Measurements from ENCODE around the gene CBLIF. TPM values are rescaled to one million over a fixed set of nuclear protein-coding genes. Genes with fewer than 3 reads are reported as not detected.

CBLIF gene
- total RNA-seq, 1 experiment from 2014 or later, result not detected

DNA sequence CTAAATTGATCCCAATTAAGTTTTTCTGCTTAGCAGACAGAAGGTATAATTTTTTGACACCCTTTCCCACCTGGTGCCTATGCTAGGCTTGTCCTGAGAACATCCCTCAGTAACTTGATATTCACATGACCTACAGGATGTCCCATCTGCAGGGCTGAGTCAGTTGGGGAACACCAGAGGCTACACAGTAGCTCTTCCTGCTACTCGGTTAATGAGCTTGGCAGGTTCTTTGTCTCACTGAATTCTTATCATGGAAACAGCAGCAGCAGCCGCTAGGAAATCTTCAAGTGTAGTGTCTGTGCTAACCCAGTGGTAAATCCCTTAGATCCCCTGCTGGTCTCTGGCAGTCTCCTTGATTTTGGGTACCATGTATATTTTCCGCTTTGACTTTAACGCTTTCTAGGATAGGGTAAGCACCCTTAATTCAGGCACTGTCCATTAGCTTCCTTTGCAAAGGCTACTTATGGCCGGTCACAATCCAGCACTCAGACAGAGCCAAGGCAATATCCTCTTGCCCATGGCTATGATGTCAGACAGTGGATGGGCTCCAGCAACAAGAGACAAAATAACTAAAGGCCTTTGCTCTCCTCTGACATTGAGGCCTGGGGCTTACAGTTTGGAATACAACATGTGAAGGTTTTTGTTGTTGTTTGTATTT lies 43.2 kb downstream of the CBLIF start:
- Histone ChIP-seq H4K20me1 (ENCODE audit: insufficient read depth, low read depth, low read length) (no peaks in the 10 kb centered on the region), H3K9me2 (replicated peaks; ENCODE audit: insufficient read depth, low read length) (no peaks in the 10 kb centered on the region)

DNA sequence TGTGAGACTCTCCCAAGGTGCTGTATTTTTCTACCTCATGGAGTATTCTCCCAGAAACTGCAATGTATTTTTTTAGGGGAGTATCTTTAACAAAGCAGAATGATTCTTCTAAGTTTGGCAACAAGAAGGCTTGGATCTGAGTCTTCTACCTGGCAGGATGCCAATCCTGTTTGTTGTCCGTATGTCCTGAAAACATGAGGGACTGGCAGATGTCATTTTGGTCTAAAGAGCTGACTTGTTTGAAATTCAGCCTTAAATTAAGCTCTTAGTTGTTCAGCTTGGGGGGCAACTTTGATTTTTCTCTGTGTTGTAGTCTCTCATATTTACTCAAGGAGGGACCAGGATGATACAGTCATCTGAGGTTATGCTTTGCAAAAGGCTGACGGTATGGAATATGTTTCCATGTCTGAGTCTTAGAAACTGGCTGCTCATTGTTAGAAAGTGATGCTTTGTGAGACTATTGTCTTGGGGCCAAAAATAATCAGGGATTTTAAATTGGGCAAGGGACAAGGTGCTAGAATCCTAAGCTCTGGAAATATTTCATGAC lies 44.1 kb downstream of the CBLIF start:
- H3K9ac ChIP-seq (ENCODE audit: low read length), result no peak overlapping the region
- H3K36me3 ChIP-seq (ENCODE audit: insufficient read depth, low read length), result peaks cover 10% of the 10 kb centered on the region
- no peak overlapping the region for H2AFZ ChIP-seq (ENCODE audit: low read length)
- no peak overlapping the region for H3K27ac ChIP-seq (ENCODE audit: low read length)
- no peaks in the 10 kb centered on the region for H3K9me3 ChIP-seq (ENCODE audit: low read length)
- no peak overlapping the region for H3K4me3 ChIP-seq (ENCODE audit: low read length)
- H3K27me3 ChIP-seq (ENCODE audit: low read length), result no peaks in the 10 kb centered on the region
- no peak overlapping the region for H3K4me2 ChIP-seq (ENCODE audit: low read depth, low read length, poor library complexity, severe bottlenecking)
- H3K79me2 ChIP-seq (ENCODE audit: low read length), result no peaks in the 10 kb centered on the region
- H3K4me1 ChIP-seq (ENCODE audit: low read length), result peaks cover 7% of the 10 kb centered on the region
- no peaks in the 10 kb centered on the region for H3K9me2 ChIP-seq (replicated peaks; ENCODE audit: insufficient read depth, low read length)
- H4K20me1 ChIP-seq (ENCODE audit: insufficient read depth, low read depth, low read length), result no peaks in the 10 kb centered on the region
- DNase-seq, result no peak

More for the DNA sequence above, 43.2 kb downstream of the CBLIF start:
- peaks cover 19% of the 10 kb centered on the region for H3K36me3 ChIP-seq (ENCODE audit: insufficient read depth, low read length)
- H3K9me3 ChIP-seq (ENCODE audit: low read length), result no peaks in the 10 kb centered on the region
- H3K27ac ChIP-seq (ENCODE audit: low read length), result no peak overlapping the region
- H2AFZ ChIP-seq (ENCODE audit: low read length), result no peak overlapping the region
- no peak overlapping the region for H3K4me2 ChIP-seq (ENCODE audit: low read depth, low read length, poor library complexity, severe bottlenecking)
- H3K27me3 ChIP-seq (ENCODE audit: low read length), result no peaks in the 10 kb centered on the region
- DNase-seq, result no peak
- H3K9ac ChIP-seq (ENCODE audit: low read length), result no peak overlapping the region
- no peak overlapping the region for H3K4me3 ChIP-seq (ENCODE audit: low read length)
- no peaks in the 10 kb centered on the region for H3K79me2 ChIP-seq (ENCODE audit: low read length)
- H3K4me1 ChIP-seq (ENCODE audit: low read length), result peaks cover 7% of the 10 kb centered on the region

DNA sequence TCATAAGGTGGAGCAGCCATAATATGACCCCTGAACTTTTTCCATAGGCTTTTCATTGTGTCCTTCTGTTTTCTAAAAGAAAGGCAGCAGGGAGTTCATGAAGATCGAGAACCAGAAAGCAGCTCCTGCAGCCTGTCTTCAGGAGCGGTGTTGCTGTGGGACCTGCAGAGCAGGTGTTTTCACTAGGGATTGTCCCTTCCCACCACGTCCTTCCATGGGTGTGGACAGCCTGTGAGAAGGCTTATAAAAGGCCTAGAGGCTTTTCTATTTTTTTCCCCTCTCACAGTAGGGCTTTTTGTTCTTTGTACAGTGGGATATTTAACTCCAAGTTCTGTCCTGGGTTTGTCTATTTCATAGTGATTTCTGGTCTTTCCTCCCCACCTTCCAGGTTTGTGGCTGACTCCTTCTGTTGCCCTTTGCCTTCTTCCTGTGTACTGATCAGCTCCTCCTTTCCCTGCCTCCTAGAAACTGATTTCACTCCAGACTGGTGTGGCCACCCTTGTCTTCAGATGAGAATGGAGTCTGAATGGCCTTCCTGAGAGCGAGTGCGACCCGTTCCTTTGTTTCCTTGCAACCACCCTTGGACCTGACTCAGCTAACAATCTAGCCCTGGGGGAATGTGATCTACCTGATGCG lies 44.8 kb downstream of the CBLIF start:
- no peaks in the 10 kb centered on the region for H3K9me2 ChIP-seq (replicated peaks; ENCODE audit: insufficient read depth, low read length)
- DNase-seq, result no peak
- H3K27ac ChIP-seq (ENCODE audit: low read length), result no peak overlapping the region
- H3K4me1 ChIP-seq (ENCODE audit: low read length), result peaks cover 7% of the 10 kb centered on the region
- no peaks in the 10 kb centered on the region for H3K9me3 ChIP-seq (ENCODE audit: low read length)
- no peak overlapping the region for H3K4me3 ChIP-seq (ENCODE audit: low read length)
- no peak overlapping the region for H3K4me2 ChIP-seq (ENCODE audit: low read depth, low read length, poor library complexity, severe bottlenecking)
- H4K20me1 ChIP-seq (ENCODE audit: insufficient read depth, low read depth, low read length), result no peaks in the 10 kb centered on the region
- peaks cover 4% of the 10 kb centered on the region; the same call in 1 of the 2 replicates for H3K36me3 ChIP-seq (ENCODE audit: insufficient read depth, low read length)
- no peak overlapping the region for H3K9ac ChIP-seq (ENCODE audit: low read length)
- H3K79me2 ChIP-seq (ENCODE audit: low read length), result no peaks in the 10 kb centered on the region
- no peak overlapping the region for H2AFZ ChIP-seq (ENCODE audit: low read length)
- no peaks in the 10 kb centered on the region for H3K27me3 ChIP-seq (ENCODE audit: low read length)

DNA sequence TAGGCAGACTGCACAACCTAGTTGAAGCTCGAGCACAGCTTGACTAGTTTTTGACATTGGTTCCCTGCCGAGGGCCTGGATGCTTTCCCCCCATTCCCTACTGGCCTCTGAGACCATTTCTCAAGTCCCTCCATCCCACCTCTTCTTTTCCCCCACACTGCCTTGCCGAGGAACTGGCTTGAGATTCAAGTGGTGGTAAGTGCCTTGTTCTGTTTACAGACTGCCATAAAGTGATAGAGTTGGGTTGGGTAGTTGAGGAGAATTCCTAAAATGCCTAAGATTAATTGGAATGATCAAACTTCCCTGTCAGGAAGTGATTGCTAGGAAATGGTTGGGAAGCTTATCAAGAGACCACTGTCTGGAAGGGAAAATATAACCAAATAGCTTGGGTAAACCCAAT lies 50.9 kb downstream of the CBLIF start:
- H3K9ac ChIP-seq (ENCODE audit: low read length), result no peak overlapping the region
- no peaks in the 10 kb centered on the region for H3K4me1 ChIP-seq (ENCODE audit: low read length)
- no peaks in the 10 kb centered on the region for H3K27me3 ChIP-seq (ENCODE audit: low read length)
- no peaks in the 10 kb centered on the region for H3K9me2 ChIP-seq (replicated peaks; ENCODE audit: insufficient read depth, low read length)
- H3K4me3 ChIP-seq (ENCODE audit: low read length), result no peak overlapping the region
- H3K36me3 ChIP-seq (ENCODE audit: insufficient read depth, low read length), result no peaks in the 10 kb centered on the region
- H3K79me2 ChIP-seq (ENCODE audit: low read length), result no peaks in the 10 kb centered on the region
- no peaks in the 10 kb centered on the region for H3K9me3 ChIP-seq (ENCODE audit: low read length)
- H4K20me1 ChIP-seq (ENCODE audit: insufficient read depth, low read depth, low read length), result no peaks in the 10 kb centered on the region
- H3K4me2 ChIP-seq (ENCODE audit: low read depth, low read length, poor library complexity, severe bottlenecking), result no peak overlapping the region
- H3K27ac ChIP-seq (ENCODE audit: low read length), result no peak overlapping the region
- H2AFZ ChIP-seq (ENCODE audit: low read length), result no peak overlapping the region
- no peak for DNase-seq

DNA sequence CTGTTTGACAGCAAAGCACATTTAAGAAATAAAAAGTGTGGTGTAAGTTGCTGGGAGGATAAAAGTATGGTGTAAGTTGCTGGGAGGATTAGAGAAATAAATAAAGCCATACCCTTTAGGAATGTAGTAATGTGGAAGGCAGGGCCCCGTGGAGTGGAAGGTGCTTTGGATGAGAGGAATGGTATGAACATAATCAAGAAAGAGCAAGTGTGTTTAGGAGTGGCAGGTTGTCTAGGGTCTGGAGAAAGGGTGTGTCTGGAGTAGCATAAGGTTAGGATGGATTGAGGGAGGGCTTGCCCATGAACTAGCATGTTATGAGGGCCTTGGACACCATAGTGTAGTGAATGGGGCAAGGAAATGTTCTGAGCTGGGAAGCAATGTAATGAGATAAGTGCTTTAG lies 52.8 kb downstream of the CBLIF start:
- H3K9me2 ChIP-seq (replicated peaks; ENCODE audit: insufficient read depth, low read length), result no peaks in the 10 kb centered on the region
- H3K4me1 ChIP-seq (ENCODE audit: low read length), result no peaks in the 10 kb centered on the region
- no peak for DNase-seq
- no peak overlapping the region for H3K9ac ChIP-seq (ENCODE audit: low read length)
- no peaks in the 10 kb centered on the region for H3K36me3 ChIP-seq (ENCODE audit: insufficient read depth, low read length)
- H3K9me3 ChIP-seq (ENCODE audit: low read length), result no peaks in the 10 kb centered on the region
- H3K27ac ChIP-seq (ENCODE audit: low read length), result no peak overlapping the region
- H3K27me3 ChIP-seq (ENCODE audit: low read length), result no peaks in the 10 kb centered on the region
- no peaks in the 10 kb centered on the region for H3K79me2 ChIP-seq (ENCODE audit: low read length)
- no peak overlapping the region for H3K4me2 ChIP-seq (ENCODE audit: low read depth, low read length, poor library complexity, severe bottlenecking)
- no peaks in the 10 kb centered on the region for H4K20me1 ChIP-seq (ENCODE audit: insufficient read depth, low read depth, low read length)
- H3K4me3 ChIP-seq (ENCODE audit: low read length), result no peak overlapping the region
- H2AFZ ChIP-seq (ENCODE audit: low read length), result no peak overlapping the region

DNA sequence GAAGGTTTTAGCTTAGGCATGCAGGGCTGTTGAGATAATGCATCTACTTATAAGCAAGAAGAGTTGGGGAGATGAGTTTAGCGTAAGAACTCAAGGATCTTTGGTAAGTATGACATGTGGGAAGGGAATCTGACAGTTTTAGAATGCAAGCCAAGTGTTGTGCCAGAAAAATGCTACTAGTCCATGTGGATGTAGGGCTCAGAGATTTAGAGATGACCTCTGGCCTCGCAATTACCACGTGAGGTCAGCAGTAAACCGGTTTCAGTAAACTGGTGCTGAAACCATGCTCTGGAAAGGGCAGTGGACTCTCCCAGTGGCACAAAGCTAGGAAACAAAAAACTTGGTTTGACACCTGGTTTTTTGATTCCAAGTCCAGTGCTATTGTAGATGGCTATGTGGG lies 53.7 kb downstream of the CBLIF start:
- no peaks in the 10 kb centered on the region for H3K79me2 ChIP-seq (ENCODE audit: low read length)
- H4K20me1 ChIP-seq (ENCODE audit: insufficient read depth, low read depth, low read length), result no peaks in the 10 kb centered on the region
- no peaks in the 10 kb centered on the region for H3K9me3 ChIP-seq (ENCODE audit: low read length)
- no peak overlapping the region for H2AFZ ChIP-seq (ENCODE audit: low read length)
- H3K4me3 ChIP-seq (ENCODE audit: low read length), result no peak overlapping the region
- no peak for DNase-seq
- no peak overlapping the region for H3K27ac ChIP-seq (ENCODE audit: low read length)
- H3K9ac ChIP-seq (ENCODE audit: low read length), result no peak overlapping the region
- H3K27me3 ChIP-seq (ENCODE audit: low read length), result no peaks in the 10 kb centered on the region
- no peak overlapping the region for H3K4me2 ChIP-seq (ENCODE audit: low read depth, low read length, poor library complexity, severe bottlenecking)
- H3K9me2 ChIP-seq (replicated peaks; ENCODE audit: insufficient read depth, low read length), result no peaks in the 10 kb centered on the region
- no peaks in the 10 kb centered on the region for H3K36me3 ChIP-seq (ENCODE audit: insufficient read depth, low read length)
- no peaks in the 10 kb centered on the region for H3K4me1 ChIP-seq (ENCODE audit: low read length)

DNA sequence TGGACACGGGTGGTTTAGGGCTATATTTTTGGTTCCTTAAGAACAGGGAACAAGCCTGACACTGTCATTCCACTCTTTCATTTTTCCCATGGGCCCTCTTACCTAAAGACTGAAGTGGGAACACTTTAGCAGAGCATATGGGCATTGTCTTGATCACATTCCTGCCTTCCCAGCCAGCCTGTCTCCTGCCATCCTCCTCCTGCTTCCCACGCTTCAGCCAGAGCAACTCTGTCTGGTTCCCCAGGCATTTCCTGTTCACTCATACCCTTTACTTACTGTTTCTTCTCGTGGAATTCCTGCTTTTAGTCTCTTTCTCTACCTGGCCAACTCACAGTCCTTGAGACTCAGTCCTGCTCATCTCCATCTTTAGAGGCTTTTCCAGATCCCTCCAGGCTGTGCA lies 57.5 kb downstream of the CBLIF start:
- no peaks in the 10 kb centered on the region for H3K27me3 ChIP-seq (ENCODE audit: low read length)
- H3K4me1 ChIP-seq (ENCODE audit: low read length), result no peaks in the 10 kb centered on the region
- no peaks in the 10 kb centered on the region for H3K36me3 ChIP-seq (ENCODE audit: insufficient read depth, low read length)
- no peaks in the 10 kb centered on the region for H3K9me2 ChIP-seq (replicated peaks; ENCODE audit: insufficient read depth, low read length)
- no peak overlapping the region for H3K4me3 ChIP-seq (ENCODE audit: low read length)
- no peaks in the 10 kb centered on the region for H4K20me1 ChIP-seq (ENCODE audit: insufficient read depth, low read depth, low read length)
- no peaks in the 10 kb centered on the region for H3K79me2 ChIP-seq (ENCODE audit: low read length)
- H2AFZ ChIP-seq (ENCODE audit: low read length), result no peak overlapping the region
- DNase-seq, result no peak
- H3K9ac ChIP-seq (ENCODE audit: low read length), result no peak overlapping the region
- no peak overlapping the region for H3K4me2 ChIP-seq (ENCODE audit: low read depth, low read length, poor library complexity, severe bottlenecking)
- no peaks in the 10 kb centered on the region for H3K9me3 ChIP-seq (ENCODE audit: low read length)
- H3K27ac ChIP-seq (ENCODE audit: low read length), result no peak overlapping the region

DNA sequence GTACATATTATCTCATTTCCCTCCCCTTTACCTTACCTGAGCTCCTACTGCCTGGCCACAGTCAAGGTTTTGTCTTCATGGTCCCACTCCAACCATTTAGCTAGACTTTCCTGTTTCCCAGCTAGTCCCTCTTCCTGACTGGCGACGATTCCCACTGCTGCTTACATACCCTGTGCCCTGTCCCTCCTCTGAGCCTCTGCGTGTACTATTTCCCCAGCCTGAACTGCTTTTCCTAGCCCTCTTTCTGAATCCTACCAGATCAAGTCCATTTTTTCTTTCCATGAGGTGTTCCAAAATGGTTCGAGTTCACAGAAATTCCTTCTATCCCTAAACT lies 58.1 kb downstream of the CBLIF start:
- Histone ChIP-seq H3K79me2 (ENCODE audit: low read length) (no peaks in the 10 kb centered on the region), H3K4me2 (ENCODE audit: low read depth, low read length, poor library complexity, severe bottlenecking) (no peak overlapping the region), H2AFZ (ENCODE audit: low read length) (no peak overlapping the region), H3K9me3 (ENCODE audit: low read length) (no peaks in the 10 kb centered on the region), H3K36me3 (ENCODE audit: insufficient read depth, low read length) (no peaks in the 10 kb centered on the region), H3K9ac (ENCODE audit: low read length) (no peak overlapping the region), H4K20me1 (ENCODE audit: insufficient read depth, low read depth, low read length) (no peaks in the 10 kb centered on the region), H3K27me3 (ENCODE audit: low read length) (no peaks in the 10 kb centered on the region), H3K9me2 (replicated peaks; ENCODE audit: insufficient read depth, low read length) (no peaks in the 10 kb centered on the region), H3K4me1 (ENCODE audit: low read length) (no peaks in the 10 kb centered on the region), H3K27ac (ENCODE audit: low read length) (no peak overlapping the region), H3K4me3 (ENCODE audit: low read length) (no peak overlapping the region)
- no peak for DNase-seq

Measured in Karpas-422 (cell line).